ENCODE measurements around the gene ANO3. TPM values are rescaled to one million over a fixed set of nuclear protein-coding genes. Genes with fewer than 3 reads are reported as not detected.

ANO3 gene
- total RNA-seq = not detected in 2 replicates

GRCh38 chr11:26331911-26332571 is at the start of gene ANO3:
Gene ANO3, plus strand, starts transcription at chr11:26332130. Its CDS starts 146 bp downstream, at chr11:26332276.

GRCh38 chr11:26571861-26572654 is 240.1 kb downstream of the ANO3 start, which contains the start of gene MUC15:
Gene MUC15, minus strand, starts transcription at chr11:26572263. Its CDS starts 5,169 bp downstream, at chr11:26567094.

Other genes with a start within 250 kb of the ANO3 start
- gene MUC15, start 240.1 kb downstream of the ANO3 start, total RNA-seq = not detected in 2 replicates